HG02885 (cell line): ENCODE results near the gene NR2F1-AS1.

Experiments used
- ATAC-seq: cut with Tn5 transposase; IDR thresholded peaks from one replicate; pipeline ENCODE4 v1.9.1; 2021; ENCODE audit warnings: mild to moderate bottlenecking; ENCODE audit not compliant: unreplicated experiment, poor library complexity

Gene NR2F1-AS1

DNA sequence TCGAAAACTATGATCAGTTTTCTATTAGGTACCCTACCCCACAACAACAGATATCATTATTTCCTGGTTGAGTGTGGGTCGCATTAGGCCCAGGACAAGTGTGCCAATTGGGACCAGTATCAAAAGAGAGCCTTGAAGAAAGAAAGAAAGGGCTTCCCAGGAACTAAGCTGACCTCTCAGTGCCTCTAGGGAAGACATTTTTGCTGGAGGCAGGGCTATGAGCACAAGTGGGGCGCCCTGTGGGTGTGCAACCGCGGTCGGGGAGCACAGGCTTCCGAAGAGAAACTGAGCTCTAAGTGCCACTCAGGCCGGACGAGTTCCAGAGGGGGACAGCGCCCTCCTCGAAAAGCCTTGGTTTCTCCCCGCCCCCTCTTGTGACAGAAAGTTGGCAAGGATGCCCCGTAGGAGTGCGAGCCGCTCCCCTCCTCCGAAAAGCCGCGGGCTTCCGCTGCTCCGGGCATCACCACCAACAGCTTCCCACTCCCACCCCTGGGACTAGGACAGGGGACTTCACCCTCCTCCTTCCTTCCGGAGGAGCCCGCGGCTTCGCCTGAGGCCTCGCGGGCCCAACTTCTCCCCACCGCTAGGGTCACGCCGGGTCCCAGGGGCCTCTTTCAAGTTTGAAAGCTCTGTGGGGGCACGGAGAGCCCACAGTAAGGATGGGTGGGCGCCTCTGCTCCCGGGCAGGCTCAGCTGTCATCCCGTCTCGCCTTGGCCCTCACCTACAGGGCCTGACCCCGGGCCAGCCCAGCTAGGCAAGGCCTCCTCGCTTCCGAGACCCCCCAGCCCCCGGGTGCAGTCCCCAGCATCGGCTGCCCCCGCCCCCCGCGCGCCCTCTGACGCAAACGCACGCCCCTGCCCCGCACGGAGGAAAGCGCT is 2.0 kb downstream of the NR2F1-AS1 start:
- ATAC-seq: no peak

DNA sequence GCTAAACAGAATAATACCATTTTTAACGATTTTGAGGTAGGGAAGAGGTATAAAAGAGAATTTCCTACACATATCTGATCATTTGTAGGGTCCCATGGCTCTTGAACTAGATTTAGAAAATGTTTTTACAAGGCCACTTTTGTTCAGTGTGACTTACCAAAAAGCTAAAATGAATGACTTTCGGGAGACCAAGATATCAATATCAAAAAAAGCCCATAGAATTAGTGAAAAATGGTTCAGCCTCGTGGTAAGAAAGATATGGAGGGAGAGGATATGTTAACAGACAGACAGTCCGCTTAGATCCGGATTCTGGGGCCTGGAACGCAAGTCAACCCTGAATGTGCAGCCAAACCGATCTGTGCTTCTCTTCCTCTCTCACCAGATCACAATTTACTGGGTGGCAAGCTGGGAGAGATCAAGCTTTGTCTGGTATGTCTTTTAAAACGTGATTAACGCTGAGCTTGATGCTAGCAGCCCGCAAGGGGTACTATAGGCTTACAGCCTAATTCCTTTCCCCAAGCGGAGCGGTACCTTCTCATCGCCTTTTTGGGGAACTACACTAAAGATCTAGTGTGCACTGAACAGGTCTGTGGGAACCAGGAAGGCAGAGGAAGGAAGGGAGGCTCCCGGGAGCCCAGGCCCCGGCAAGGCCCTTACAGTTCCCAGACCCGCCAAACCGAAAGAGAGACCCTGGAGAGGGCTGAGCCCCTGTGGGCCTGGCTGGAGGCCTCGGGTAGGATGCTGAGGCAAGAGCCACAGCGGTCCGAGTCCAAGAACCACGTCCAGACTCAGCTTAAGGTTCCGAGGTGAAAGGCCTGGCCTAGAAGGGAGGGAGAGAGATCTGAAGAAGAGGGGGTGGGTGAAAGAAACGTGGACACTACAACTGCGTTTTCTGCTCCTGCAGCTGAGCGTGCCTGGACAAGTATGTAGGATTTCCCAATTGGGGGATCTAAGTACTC is 2.9 kb downstream of the NR2F1-AS1 start:
- ATAC-seq: no peak

DNA sequence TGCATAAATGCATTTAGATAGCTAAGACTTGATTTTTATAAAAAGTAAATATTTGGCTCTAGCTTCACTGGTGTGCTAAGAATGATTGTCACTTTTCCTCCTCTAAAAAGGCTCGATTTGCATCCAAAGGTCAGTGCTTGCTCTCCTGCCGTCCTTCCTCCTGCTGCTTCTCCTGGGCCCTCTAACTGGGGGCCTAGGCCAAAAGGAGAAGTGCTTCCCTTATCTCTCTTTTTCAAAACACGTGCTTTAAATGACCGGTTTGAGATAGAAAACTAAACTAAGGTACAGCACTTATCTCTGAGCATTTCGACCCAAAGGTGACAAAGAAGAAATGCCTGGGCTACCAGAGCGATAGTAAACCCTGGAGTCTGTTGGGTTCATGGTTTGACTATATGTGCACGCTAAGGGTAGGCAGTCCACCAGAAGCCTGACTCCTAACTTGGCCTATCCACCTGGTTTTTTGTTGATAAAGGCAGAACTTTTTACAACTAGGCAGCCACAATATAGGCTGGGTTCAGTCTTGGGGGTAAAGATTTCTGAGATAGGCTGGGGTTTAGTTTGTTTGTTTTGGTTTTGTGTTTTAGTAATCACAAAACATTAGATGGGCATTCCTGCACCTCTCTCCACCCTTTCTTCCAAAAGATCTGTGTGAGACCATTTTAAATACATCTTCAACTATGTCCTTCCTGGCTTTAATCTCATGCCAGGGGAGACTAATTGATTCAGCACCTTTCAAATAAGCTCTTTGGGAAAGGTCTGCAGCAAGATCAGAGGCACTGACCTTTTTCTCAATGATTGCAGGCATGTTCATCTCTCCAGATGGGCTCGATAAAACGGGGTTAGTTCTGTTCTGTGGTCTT is 3.8 kb downstream of the NR2F1-AS1 start:
- ATAC-seq: no peak

DNA sequence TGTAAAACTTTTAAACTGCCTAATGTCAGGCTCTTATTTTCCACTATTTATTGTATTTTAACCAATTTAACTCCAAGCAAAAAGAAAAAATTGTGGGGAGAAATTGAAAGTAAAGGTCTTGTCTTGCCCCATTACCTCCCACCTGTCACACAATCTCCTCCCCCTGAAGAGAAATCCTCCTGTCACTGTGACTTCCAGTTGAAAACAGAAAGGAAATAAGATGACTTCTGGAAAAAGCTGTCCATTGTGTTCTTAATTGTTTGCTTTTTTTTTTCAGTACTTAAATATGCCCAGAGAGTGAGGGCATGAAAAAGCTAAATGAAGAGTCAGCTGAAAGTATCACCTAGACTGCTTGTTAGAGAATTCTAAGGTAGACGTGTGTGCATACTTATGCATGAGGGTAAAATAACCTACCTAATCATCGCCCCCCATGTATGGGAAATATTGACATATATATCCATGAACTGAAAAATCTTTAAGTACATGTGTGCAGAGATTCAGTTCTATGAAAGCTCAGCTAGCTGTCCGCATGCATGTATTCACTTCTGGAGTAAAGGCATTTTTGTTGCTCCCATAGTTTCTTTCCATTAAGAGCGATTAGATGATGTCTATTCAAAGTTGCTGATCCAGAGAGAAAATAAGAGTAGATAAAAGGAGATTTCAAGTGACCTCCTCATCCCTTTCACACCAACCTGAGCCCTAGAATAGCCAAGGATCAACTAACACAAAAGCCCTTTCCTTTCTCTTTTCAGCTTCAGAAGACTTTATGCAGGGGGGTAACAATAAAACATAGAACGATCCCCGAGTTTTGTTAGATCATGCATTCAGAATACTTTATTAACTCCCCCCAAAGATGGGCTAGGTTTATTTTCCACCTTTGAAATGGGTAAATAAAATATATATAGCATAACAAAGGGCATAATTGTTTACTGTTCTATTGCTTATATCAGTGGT is 5.3 kb downstream of the NR2F1-AS1 start:
- ATAC-seq: no peak

DNA sequence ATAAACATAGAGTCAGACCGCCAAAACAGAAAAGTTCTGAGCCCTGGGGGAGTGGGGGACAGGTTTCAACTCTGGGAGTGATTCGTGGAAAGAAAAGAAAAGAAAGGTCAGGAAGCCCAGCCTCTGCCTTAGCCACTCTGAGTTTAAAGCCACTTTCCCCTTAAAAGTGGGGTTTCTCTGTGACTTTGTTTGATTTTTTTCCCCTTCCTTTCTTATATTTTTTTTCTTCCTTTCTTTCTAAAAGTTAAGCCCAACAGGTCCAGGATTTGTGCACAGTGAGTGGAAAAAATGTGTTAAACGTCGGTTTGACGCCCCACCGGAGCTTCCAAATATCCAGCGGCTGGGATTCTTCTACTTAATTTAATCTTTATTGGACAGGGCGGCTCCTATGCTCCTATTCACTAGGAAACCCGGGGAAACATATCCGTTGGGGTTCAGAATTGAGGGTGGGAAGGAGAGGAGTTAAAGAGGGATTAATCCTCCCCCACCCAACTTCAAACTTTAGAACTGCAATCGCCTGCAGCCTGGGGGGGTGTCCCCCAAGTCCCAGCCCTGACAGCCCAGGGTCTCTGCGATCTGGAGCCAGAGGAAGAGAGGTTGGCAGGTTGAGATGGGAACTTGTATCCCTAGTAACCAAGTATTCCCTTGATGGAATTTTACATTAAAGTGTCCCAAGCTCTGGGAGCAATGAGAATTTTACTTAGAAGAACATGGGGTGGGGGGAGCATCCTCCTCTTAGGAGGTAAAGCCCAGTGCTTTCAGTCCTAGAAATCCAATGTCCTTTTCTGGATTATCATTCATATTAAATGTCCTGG is 6.3 kb downstream of the NR2F1-AS1 start:
- ATAC-seq: no peak

DNA sequence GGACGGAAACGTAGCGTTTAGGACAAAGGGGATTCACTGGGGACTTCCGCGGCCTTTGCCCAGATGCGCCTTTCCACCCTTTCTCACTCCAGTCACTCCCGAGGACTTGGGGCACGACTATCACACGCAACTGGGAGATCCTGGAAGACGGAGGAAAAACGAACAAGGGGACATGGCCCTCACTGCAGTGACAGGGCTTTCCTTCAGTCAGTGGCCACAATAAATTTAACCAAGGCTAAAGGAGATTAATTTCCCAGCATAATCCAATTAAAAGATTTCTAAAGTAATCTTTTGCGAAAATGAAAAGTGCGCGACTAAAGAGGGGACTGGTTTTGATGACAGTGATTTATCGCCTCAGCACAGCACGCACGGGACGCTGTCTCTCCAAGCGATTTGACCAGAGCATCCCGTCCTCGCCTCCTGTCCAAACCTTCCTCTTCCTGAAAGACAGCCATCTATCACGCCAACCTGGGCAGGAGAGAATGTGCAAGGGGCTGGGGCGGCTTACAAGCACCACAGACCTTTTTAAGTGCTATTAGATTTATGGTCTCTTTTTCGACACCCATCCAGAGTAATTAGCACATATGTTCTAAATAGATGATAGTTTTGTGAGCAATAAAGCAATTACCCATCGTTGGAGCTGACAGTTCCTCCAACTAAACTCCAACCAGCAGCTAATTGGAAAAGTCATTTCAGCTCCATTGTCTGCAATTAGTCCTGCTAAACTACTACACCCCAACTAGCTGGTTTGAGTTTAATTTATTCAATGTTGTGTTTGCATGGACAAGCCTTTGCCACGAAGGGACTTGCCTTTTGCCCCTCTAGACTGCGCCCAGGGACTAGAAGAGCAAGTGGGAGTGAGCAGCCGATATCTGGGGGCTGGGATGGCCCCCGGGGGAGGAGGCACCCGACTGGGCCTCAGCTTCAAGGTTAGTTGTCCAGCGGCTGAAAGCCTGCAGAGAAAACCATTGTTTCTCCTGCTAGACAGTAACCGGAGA is 7.4 kb downstream of the NR2F1-AS1 start:
- ATAC-seq: no peak

DNA sequence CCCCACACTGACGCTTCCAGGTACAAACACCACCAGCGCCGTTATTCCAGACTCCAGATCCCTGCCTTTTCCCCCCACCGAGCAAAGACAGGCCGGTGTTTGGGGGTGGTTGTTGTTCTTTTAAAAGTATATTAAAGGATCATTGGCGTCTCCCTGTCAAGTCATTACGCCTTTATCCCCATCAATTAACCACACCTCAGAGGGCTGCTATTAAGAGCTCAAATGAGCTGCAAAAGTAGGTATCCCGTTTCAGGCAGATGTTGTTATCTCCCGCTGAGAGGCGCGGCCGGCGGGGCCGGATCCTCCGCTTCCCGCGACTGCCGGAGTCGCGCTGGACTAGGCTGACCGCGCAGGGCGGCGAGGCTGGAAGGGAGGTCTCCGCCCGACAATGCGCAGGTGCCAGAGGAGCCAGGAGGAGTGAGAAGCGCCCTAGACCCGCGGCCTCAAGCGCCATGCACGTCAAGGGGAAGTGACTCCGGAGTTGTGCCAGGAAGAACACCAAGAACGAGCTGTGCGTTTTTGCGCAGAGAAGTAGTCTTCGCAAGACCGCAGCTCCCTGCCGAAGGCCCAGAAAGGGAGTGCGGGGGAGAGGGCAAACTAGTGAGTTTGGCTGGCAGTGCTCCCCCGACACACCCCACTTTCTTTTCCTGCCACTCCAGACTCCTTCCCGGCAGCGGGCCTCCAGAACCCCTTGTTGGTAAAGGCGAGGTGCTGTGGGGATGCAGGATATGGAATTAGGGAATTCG is 8.2 kb downstream of the NR2F1-AS1 start:
- no peak for ATAC-seq

DNA sequence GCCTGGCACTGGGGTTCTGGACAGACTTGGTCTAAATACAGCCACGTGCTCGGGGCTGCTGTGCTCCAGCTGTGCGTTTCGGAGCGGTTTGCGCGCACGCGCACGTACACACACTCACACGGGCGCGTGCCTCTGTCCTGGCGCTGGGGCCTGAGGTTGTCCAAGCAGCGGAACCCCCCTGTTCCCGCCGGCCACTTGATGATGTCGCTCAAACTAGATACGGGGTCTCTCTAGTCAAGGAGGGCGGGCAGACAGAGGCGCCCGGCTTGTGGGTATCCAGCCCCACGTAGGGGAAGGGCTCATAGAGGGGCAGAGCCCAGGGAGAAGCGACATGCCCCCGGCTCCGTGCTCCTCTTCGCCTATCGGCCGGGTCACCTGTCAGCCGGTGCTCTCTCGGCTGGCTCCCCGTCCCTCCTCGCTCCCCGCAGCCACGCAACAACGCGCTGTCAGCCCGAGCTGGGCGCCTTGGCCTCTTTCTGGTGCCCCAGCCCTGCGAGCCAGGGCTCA is 8.9 kb downstream of the NR2F1-AS1 start:
- peak; percentile 38 for ATAC-seq

DNA sequence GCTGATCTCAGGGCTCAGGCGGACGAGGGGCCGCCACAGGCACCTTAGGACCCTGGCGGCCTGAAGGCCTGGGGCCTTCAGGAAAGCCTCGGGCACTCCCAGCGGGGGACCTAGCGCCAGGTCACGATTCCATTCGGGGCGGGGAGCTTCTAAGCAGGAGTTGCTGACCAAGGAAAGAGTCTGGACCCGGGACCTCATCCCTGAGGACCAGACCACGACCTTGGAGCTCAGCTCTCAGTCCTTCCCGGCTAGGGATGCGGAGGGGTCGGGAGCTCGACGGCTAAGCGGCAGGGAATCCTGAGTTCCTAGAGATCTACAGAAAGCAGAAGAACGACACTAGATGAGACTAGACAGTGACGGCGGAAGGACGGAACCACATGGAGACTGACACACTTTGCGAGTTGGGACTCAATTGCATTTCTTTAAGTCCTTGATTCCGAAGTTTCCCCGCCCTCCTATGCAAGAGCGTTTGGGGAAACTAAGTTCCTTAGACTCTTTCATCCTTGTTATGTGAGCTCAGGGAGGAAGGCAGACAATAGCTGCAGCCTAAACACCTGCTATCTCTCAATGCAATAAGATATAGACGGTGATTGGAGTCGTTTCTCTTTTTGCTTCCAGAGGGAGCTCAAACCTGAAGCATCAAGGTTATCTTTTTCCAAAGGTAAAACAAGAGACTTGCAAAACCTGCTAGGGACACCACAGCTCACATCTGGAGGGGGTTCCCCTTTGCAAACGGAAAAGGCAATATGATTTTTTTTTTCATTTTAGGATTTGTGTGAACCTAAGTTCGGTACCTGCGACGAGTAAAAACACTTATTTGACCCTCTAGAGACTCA is 9.7 kb downstream of the NR2F1-AS1 start:
- ATAC-seq: no peak

DNA sequence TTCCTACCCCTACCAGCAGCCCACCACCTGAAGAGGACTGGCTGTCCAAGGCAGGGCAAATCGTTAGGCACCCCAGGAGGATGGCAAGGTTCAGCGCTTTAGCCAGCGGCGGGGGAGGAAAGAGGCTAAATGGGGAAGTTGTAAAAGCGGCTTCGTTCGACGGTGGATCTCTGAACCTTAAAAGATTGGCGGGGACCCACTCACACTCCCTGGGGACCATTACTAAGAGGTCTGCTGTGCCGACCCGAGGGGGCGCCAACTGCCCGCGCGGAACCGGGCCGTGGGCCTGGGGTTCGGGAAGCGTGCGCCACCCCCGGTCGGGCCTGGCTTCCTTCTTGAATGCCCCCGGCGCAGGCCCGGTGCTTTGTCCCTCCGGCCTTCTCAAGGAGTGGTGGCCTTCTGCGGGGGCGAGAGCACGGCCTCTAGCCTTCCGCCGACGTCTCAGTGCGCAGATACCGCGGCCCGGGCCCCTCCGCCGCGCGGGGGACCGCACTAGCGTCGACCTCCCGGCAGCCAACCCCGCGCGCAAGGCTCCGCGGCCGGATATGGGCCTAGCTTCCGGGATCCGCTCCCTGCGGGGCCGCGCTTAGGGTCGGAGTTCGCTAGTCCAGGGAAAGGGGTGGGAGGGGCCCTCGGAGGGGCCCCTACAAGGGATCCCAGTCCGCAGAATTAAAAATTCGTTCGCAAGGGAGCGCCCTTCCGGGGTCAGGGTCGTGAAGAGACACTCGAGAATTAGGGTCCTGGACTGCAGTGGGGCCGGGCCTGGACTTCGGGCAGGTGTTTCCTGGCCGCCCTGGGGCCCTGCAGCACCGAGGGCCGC is 10.5 kb downstream of the NR2F1-AS1 start:
- ATAC-seq: peak; percentile 34

DNA sequence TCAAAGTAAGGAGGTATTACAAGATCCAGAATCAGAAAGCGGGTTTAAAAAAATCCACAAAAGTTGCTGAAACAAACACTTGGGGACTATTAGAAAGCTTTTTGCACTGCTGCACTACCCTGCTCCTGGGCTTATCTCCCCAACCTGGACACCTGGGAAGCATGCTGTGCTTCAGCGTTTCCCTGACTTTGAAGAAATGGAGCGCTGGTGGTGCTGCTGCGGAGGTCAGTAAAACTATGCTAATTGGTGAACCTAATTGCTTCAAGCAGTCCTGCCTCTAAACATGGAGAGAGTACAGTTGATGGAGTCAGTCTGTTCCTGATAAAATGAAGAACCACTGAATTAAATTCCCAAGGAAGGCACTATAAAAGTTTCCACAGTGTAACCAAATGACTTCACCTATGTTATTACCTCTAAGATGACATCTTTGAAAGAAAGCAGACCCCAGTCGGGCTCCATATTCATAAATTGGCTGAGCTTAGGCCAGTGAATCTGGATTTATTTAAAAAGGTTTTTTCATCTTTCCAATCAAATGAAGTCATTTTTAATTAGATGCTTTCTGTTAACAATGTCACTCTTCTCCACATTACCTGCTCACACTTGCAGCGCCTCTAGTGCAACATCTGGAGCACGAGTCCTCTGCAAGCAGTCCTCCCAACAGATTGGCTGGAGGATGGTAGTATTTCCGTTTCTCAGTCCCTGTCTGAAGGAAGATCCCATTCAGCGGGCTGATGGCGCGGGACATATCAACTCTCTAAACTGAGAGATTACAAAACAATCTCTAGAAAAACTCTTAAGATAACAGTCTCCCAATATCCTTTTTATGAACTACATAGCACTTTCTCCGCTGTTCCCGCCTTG is 11.5 kb downstream of the NR2F1-AS1 start:
- ATAC-seq: no peak

DNA sequence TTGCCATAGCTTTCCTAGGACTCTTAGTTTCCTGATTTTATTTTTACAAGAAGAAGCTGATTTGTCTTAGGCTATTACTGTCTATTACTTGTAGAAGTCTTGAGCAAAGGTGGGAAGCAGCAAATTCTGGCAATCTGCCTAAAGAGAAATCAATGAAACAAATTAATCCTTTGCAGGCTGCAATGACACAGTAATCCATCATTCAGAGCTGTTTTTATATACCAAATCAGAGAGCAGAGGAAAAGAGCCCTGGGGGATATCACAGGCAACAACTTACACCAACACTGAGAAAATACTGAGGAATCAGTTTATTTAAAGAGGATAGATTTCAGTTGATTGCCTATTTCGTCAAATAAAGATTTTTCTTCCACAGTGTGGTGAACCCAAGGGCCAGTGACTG is 13.6 kb downstream of the NR2F1-AS1 start:
- no peak for ATAC-seq

DNA sequence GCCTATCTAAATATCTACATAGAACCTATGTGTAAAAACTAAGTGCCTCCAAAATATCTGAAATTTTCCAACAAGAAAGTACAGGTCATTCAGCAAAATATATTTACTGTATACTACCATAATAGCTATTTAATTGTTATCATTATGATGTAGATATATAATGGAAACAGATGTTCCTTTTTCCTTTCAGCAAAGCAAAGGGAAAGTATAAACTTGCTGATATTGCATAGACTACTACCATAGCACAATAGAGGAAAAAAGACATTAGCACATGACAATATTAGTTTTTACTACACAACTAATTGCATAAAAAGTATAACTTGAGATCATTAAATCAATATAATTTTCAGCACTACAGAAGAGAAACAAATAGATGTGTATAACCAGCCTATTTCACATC is 14.9 kb downstream of the NR2F1-AS1 start:
- ATAC-seq: no peak
